ENCODE results near the gene ARHGAP28.
"Not testable (repeated sequence)": the region's sequence is repeated elsewhere in the genome, so short reads cannot be mapped to it uniquely, and the experiment has no call there.

ARHGAP28 gene

DNA sequence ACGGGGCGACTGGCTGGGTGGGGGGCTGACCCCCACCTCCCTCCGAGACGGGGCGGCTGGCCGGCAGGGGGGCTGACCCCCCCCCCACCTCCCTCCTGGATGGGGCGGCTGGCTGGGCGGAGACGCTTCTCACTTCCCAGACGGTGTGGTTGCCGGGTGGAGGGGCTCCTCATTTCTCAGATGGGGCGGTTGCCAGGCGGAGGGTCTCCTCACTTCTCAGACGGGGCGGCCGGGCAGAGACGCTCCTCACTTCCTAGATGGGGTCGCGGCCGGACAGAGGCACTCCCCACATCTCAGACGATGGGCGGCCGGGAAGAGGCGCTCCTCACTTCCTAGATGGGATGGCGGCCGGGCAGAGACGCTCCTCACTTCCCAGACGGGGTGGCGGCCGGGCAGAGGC lies 98.0 kb downstream of the ARHGAP28 start:
- not testable (repeated sequence) for DNase-seq

- no peak for DNase-seq
Observed at GRCh38 chr18:6830916-6831315, 101.4 kb downstream of the ARHGAP28 start.

- DNase-seq, result no peak
Observed at GRCh38 chr18:6835345-6835744, 105.8 kb downstream of the ARHGAP28 start.

- no peak for DNase-seq
Observed at GRCh38 chr18:6836331-6836730, 106.8 kb downstream of the ARHGAP28 start.

DNA sequence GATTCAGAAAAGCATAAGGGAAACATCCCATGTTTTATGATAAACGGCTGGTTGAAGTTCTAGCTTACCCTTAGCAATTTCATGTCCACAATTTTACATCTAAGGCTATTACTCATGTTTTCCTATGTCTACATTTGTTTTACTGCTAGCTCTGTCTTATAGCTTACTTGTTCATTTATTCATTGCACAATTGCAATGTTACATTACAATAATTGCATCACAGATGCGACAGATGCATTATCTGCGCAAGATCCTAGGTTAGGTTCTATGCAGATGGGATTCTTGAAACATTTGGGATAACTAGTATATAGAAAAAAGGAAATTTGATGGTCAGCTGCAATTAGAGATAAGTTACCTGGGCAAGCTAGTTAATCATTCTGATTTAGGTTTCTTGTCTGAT lies 108.4 kb downstream of the ARHGAP28 start:
- DNase-seq, result no peak

DNA sequence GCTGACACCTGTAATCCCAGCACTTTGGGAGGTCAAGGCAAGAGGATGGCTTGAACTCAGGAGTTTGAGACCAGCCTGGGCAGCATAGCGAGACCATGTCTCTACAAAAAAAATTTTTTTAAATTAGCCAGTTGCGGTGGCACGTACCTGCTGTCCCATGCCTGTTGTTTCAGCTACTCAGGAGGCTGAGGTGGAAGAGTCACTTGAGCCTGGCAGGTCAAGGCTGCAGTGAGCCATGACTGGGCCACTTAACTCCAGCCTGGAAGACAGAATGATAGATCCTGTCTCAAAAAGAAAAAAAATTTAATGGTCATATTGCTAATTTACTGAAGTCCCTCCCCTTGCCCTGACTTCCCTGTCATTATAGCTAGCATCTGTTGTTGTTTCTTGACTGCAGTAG lies 112.6 kb downstream of the ARHGAP28 start:
- no peak for DNase-seq

DNA sequence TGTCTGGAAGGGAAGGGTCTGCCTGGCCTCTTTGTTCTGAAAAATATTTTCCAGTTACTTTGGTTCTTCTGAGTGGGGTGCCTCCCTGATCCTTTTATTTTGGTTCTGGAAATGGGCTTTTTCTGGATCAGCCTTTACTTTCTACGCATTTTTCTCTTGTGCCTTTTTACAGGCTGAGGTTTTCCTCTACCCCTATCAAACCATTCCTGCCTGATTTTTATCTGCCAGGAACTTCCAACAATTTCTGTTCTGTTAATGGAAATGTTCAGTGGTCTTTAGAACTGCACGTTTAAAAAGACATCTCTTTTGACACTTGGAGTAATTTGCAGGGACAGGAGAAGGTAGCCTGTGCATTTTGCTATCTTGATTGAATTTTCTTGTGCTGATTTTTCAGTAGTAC lies 113.8 kb downstream of the ARHGAP28 start:
- DNase-seq, result no peak

GRCh38 chr18:6845521-6845920 lies 116.0 kb downstream of the ARHGAP28 start:
- not testable (repeated sequence) for DNase-seq

DNA sequence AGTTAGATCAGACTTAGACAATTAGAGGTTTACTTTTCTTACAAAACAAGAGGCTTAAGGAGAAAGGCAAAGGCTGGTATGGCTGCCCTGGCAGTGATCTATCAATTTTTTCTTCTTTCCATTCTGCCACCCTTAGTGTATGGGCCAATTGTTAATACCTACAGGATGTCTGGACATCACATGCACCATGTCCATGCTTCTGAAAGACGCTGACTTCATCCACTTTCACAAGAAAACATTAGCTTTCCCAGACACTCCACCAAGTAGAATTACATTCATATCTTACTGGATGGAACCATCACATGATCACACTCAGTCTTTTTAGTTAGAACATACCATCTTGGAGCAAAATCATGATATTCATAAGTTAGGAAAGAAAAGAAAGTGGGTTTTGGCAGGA lies 120.9 kb downstream of the ARHGAP28 start:
- DNase-seq, result no peak

GRCh38 chr18:6851480-6851879 lies 122.0 kb downstream of the ARHGAP28 start:
- no peak for DNase-seq

DNA sequence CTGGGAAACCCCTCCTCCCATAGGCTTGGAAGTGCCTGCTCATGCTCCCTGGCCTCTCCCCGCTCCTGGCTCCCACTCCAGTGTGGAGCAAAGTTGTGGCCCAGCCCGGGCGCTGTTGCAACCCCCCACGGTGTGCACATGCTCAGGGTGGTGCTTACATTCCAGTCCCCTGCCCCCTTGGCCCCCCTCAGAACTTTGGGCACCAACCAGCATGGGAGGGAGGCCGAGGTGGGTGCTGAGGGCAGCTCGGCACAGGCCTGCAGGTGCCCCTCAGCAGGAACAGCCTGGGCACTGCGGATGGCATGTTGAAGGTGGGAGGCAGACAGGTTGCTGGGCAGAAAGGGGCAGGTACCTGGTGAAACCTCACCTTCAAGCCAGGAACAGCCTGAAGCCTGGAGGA lies 125.3 kb downstream of the ARHGAP28 start:
- no peak for DNase-seq

GRCh38 chr18:6855767-6856166 lies 126.3 kb downstream of the ARHGAP28 start:
- no peak for DNase-seq

- DNase-seq, result no peak
Observed at GRCh38 chr18:6857300-6857699, 127.8 kb downstream of the ARHGAP28 start.

DNA sequence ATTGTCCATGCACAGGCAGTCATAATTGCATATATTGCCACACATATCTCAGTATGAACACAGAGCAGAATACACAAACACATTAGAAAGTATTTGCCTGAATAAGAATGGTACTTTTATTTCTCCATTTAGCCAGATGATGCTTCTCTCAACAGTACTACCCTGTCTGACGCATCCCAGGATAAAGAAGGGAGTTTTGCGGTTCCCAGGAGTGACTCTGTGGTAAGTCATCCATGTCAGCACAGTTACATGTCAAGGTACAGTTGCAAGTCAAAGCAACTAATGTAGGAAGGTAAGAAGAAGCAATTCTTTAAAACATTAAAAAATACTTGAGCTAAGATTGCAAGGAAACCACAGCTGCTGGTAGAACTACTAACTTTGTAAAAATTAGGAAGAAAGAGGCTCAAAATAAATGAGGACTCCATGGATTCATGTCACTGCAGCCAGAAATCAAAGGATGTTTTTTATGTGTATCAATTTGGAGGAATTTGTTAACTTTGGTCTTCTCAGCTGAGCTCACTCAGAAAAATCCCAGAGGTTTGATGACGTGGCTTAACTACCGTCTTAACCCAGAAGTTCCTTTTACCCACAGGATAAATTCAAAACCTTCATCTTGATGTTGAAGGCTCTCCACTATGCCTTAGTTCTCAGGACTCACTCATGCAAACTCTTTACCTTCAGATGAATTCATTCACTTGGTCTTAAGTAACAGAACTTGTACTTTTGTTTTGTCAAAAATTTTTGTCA lies 130.3 kb downstream of the ARHGAP28 start:
- DNase-seq, result no peak

- DNase-seq, result no peak
Observed at GRCh38 chr18:6860804-6861448, 131.4 kb downstream of the ARHGAP28 start.

- DNase-seq, result no peak
Observed at GRCh38 chr18:6865251-6865650, 135.7 kb downstream of the ARHGAP28 start.

- no peak for DNase-seq
Observed at GRCh38 chr18:6866552-6867085, 137.1 kb downstream of the ARHGAP28 start.

DNA sequence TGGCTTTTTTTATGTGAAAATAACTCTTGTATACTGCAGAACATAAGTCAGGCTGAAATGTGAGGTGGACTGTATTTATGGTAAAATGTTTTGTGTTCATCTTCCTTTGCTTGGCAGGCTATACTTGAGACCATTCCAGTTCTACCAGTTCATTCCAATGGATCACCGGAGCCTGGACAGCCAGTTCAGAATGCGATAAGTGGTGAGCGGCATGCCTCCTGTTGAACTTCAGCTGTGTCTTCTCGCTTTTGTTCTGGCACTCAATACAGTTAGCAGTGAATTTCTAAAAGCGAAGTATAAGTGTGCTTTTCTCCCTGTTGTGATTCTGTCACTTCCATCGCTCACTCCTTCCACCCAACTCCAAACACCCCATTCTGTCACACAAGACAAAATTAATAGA lies 138.5 kb downstream of the ARHGAP28 start:
- DNase-seq, result no peak

- no peak for DNase-seq
Observed at GRCh38 chr18:6871566-6871965, 142.1 kb downstream of the ARHGAP28 start.

DNA sequence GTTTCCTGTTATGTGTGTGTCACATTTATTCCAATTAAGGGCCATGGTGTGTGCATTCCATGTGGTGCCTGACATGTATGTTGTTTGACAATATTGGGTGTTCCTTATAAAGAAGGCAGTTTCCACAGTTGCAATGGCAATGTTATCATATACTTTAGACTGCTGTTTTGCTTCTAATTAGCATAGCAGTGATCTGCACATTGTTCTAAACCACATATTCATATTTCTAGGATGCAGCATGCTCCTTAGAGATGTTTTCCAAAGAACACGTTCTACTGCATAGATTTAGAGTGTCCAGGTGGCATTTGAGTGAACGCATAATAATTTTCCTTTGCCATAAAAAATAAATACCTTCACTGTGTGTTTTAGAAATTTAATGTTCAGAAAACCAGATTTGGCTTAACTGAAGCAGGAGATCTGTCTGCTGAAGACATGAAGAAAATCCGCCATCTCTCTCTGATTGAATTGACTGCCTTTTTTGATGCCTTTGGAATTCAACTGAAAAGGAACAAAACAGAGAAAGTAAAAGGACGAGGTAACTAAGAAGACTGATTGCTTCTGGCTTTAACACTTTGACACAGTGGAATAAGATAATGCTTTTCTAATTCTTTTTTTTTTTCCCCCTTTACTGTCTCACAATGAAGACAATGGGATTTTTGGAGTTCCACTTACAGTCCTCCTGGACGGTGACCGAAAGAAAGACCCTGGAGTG lies 143.7 kb downstream of the ARHGAP28 start:
- no peak for DNase-seq

GRCh38 chr18:6874315-6874714 lies 144.8 kb downstream of the ARHGAP28 start:
- DNase-seq, result no peak

DNA sequence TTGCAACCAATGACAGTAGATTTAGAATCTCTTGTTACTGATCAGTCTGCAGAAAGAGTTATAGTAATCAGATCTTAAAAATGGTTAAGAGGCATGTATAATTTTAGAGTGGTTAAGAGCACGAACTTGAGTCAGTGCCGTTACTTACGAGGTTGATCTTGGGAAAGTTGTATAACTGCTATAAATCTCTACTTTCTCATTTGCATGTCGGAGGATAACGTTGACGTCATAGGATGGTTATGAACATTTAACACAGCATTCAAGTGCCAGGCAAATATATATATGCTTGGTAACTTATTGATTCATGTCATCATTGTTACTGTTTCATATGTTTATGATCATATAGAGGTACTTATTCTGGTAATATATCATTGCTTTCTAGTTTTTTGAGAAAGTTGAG lies 146.2 kb downstream of the ARHGAP28 start:
- no peak for DNase-seq

GRCh38 chr18:6876641-6877041 lies 147.1 kb downstream of the ARHGAP28 start:
- no peak for DNase-seq

GRCh38 chr18:6877288-6877687 lies 147.8 kb downstream of the ARHGAP28 start:
- DNase-seq, result no peak

All from NCI-H2081 treated with DMSO at 0.1 percent for 48 hours (cell line).